SK-N-SH (cell line): ENCODE measurements around the gene BTG4. TPM values are rescaled to one million over a fixed set of nuclear protein-coding genes. Genes with fewer than 3 reads are reported as not detected.

Experiments
- CHD2 ChIP-seq: fragments of 150-350 bp; IDR thresholded peaks from 2 replicates; pipeline ENCODE4 v1.6.1; 2018; ENCODE audit warnings: low read length; ENCODE audit not compliant: partially characterized antibody
- CTCF ChIP-seq: fragments of 200-600 bp; sonication (generic); IDR thresholded peaks from 2 replicates; pipeline ENCODE4 v1.6.1; 2017; ENCODE audit warnings: antibody characterized with exemption, mild to moderate bottlenecking, moderate library complexity
- ELF1 ChIP-seq: IDR thresholded peaks from 2 replicates; pipeline ENCODE4 v1.4.0; 2012
- EP300 ChIP-seq, 2 experiments: IDR thresholded peaks; 2 replicates each; pipeline versions ENCODE4 v1.4.0 to v1.6.1; 2012; ENCODE audit warnings: borderline replicate concordance in 1 of 2, low read depth in 1 of 2, low read length in 1 of 2
- FOSL2 ChIP-seq: IDR thresholded peaks from 2 replicates; pipeline ENCODE4 v1.4.0; 2012; ENCODE audit warnings: low read depth, mild to moderate bottlenecking, moderate library complexity, borderline replicate concordance
- FOXJ3 ChIP-seq: sonication (generic); formaldehyde crosslinking; IDR thresholded peaks from 2 replicates; pipeline ENCODE4 v1.5.1; 2020; ENCODE audit warnings: mild to moderate bottlenecking, missing genetic modification reagents
- FOXM1 ChIP-seq: IDR thresholded peaks from 2 replicates; pipeline ENCODE4 v1.4.0; 2012; ENCODE audit warnings: low read depth, mild to moderate bottlenecking
- GABPA ChIP-seq: IDR thresholded peaks from 2 replicates; pipeline ENCODE4 v1.4.0; 2012; ENCODE audit warnings: low read depth, mild to moderate bottlenecking
- GATA2 ChIP-seq: sonication (generic); formaldehyde crosslinking; IDR thresholded peaks from 2 replicates; pipeline ENCODE4 v1.5.0; 2020; ENCODE audit warnings: mild to moderate bottlenecking, missing genetic modification reagents
- IRF3 ChIP-seq: fragments of 150-350 bp; IDR thresholded peaks from 2 replicates; pipeline ENCODE4 v1.6.1; 2016; ENCODE audit warnings: mild to moderate bottlenecking, low read depth, low read length
- JUND ChIP-seq: IDR thresholded peaks from 2 replicates; pipeline ENCODE4 v1.4.0; 2012
- MXI1 ChIP-seq: IDR thresholded peaks from 2 replicates; pipeline ENCODE4 v1.6.1; 2012; ENCODE audit warnings: mild to moderate bottlenecking, low read depth, low read length, improper control_type of control experiment
- NFIC ChIP-seq: IDR thresholded peaks from 2 replicates; pipeline ENCODE4 v1.4.0; 2012; ENCODE audit warnings: borderline replicate concordance
- NRF1 ChIP-seq: IDR thresholded peaks from 2 replicates; pipeline ENCODE4 v1.6.1; 2012; ENCODE audit warnings: low read depth, mild to moderate bottlenecking, low read length
- POLR2AphosphoS5 ChIP-seq: IDR thresholded peaks from 2 replicates; pipeline ENCODE4 v1.6.1; 2012; ENCODE audit warnings: low read depth, low read length
- RCOR1 ChIP-seq: fragments of 150-350 bp; IDR thresholded peaks from 2 replicates; pipeline ENCODE4 v1.6.1; 2017; ENCODE audit warnings: antibody characterized with exemption, low read length
- RFX5 ChIP-seq: IDR thresholded peaks from 2 replicates; pipeline ENCODE4 v1.6.1; 2012; ENCODE audit warnings: mild to moderate bottlenecking, improper control_type of control experiment, low read length
- RXRA ChIP-seq: IDR thresholded peaks from 2 replicates; pipeline ENCODE4 v1.4.0; 2012; ENCODE audit warnings: low read depth, mild to moderate bottlenecking, borderline replicate concordance
- SMC3 ChIP-seq: IDR thresholded peaks from 2 replicates; pipeline ENCODE4 v1.6.1; 2012; ENCODE audit warnings: low read depth, low read length, improper control_type of control experiment
- TCF12 ChIP-seq: IDR thresholded peaks from 2 replicates; pipeline ENCODE4 v1.4.0; 2012
- TEAD4 ChIP-seq: IDR thresholded peaks from 2 replicates; pipeline ENCODE4 v1.4.0; 2012; ENCODE audit warnings: mild to moderate bottlenecking, borderline replicate concordance; ENCODE audit not compliant: insufficient read depth
- USF1 ChIP-seq: IDR thresholded peaks from 2 replicates; pipeline ENCODE4 v1.4.0; 2012; ENCODE audit warnings: low read depth, borderline replicate concordance
- USF2 ChIP-seq: fragments of 150-350 bp; IDR thresholded peaks from 2 replicates; pipeline ENCODE4 v1.6.1; 2017; ENCODE audit warnings: antibody characterized with exemption, low read length, low read depth, borderline replicate concordance
- YY1 ChIP-seq: IDR thresholded peaks from 2 replicates; pipeline ENCODE4 v1.4.0; 2012; ENCODE audit warnings: low read depth, mild to moderate bottlenecking
- polyA plus RNA-seq, 3 experiments: library from polyadenylated mRNA; depleted of rRNA; stranded (reverse); fragments of >200 nt; gene quantifications; 2 replicates each; pipeline ENCODE4 v1.2.3, GENCODE V29; 2012
- TF ChIP-seq, protein P1 (sequence below): IDR thresholded peaks from 2 replicates; pipeline ENCODE4 v1.4.0; 2012; ENCODE audit warnings: low read depth
- TF ChIP-seq, protein P2 (sequence below): IDR thresholded peaks from 2 replicates; pipeline ENCODE4; 2012

BTG4 gene
- polyA plus RNA-seq, 1 of the 3 experiments (the other 2 are of a cell fraction): 0.26 TPM

DNA sequence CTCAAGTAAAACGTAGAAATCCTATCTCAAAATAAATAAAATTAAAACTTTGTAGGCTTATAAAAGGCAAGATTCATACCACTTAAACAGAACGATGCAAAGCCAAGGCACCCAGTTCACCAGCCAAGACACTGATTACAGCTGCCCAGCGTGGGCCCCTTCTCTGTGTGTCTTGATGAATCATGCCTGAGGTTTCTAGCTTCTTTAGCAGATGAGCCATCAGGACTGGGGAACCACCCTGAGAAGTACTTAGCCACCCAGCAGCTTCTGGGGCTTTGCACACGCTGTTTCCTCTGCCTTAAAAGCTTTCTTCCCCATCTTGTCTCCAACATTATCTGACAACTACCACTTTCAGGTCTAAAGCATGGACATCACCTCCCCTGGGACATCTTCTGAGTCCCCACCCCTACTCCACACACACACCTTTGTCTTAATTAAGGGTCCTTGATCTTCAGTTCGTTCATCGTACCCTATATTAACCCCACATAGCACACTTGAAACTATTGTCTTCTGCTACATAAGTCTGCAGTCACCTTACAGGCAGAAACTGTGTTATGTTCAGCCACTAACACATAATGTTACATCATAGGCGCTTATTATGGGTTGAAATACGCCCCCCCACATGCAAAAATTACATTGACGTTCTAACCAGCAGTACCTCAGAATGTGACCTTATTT is 19.6 kb upstream of the BTG4 start (continued):
- no peak; the same call in 1 of the 2 replicates for TF ChIP-seq GABPA
- TF ChIP-seq CTCF: no peak
- no peak for TF ChIP-seq NRF1
- peak; percentile 89 for TF ChIP-seq JUND
- TF ChIP-seq NFIC: peak; percentile 63
- no peak for TF ChIP-seq SMC3
- TF ChIP-seq, protein P1, sequence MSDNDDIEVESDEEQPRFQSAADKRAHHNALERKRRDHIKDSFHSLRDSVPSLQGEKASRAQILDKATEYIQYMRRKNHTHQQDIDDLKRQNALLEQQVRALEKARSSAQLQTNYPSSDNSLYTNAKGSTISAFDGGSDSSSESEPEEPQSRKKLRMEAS: peak; percentile 46; the same call in 1 of the 2 replicates
- no peak for TF ChIP-seq FOXJ3 (CRISPR knock-in tag)
- peak; percentile 95 for TF ChIP-seq FOSL2
- no peak for TF ChIP-seq USF2
- peak in 1 of 2 experiments; percentile 74; a peak in 1 of 4 replicates for TF ChIP-seq EP300 (IDR thresholded peaks at IDR 0.05; ENCODE audit: borderline replicate concordance in 1 of 2, low read depth in 1 of 2, low read length in 1 of 2)
- no peak for TF ChIP-seq RCOR1
- TF ChIP-seq RXRA: peak; percentile 30; the same call in 1 of the 2 replicates
- TF ChIP-seq, protein P2, sequence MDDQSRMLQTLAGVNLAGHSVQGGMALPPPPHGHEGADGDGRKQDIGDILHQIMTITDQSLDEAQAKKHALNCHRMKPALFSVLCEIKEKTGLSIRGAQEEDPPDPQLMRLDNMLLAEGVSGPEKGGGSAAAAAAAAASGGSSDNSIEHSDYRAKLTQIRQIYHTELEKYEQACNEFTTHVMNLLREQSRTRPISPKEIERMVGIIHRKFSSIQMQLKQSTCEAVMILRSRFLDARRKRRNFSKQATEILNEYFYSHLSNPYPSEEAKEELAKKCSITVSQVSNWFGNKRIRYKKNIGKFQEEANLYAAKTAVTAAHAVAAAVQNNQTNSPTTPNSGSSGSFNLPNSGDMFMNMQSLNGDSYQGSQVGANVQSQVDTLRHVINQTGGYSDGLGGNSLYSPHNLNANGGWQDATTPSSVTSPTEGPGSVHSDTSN: peak; percentile 70
- TF ChIP-seq RFX5: no peak
- no peak for TF ChIP-seq FOXM1
- no peak for TF ChIP-seq IRF3
- TF ChIP-seq YY1: no peak
- no peak for TF ChIP-seq MXI1
- TF ChIP-seq USF1: no peak
- no peak for TF ChIP-seq ELF1
- peak; percentile 60 for TF ChIP-seq TEAD4
- TF ChIP-seq CHD2: no peak
- no peak for TF ChIP-seq GATA2 (CRISPR knock-in tag)
- peak; percentile 77 for TF ChIP-seq TCF12
- peak; percentile 26; the same call in 1 of the 2 replicates for TF ChIP-seq POLR2AphosphoS5
